A673 (cell line): ENCODE data around the gene KRTAP5-6. TPM values are rescaled to one million over a fixed set of nuclear protein-coding genes. Genes with fewer than 3 reads are reported as not detected.

Experiments
- BruUV-seq: library from RNA; stranded (reverse); fragments of 400-500 nt; replicated peaks from 2 replicates; lab custom pipeline; 2021; lab: Mats Ljungman, UMichigan
- CTCF ChIA-PET: fragments of 300-600 bp; sonication (Branson Sonifier 250); formaldehyde crosslinking; loops from one replicate; lab custom pipeline; 2022; ENCODE audit warnings: antibody characterized with exemption; lab: Charles Lee
- POLR2A ChIA-PET: fragments of 300-600 bp; sonication (Branson Sonifier 250); formaldehyde crosslinking; loops from one replicate; lab custom pipeline; 2022; ENCODE audit warnings: antibody characterized with exemption; ENCODE audit not compliant: low non-redundant PET; lab: Charles Lee
- DNase-seq: peaks from one replicate; pipeline ENCODE4 v3.0.0-alpha.2; 2015; ENCODE audit warnings: low spot score
- H3K27ac ChIP-seq: fragments of 200-600 bp; sonication (generic); 2 replicates; pipeline ENCODE4 v1.5.1; 2016; ENCODE audit warnings: mixed run types, low read depth, mild to moderate bottlenecking, mixed read lengths, antibody characterized with exemption, low read length; ENCODE audit not compliant: poor library complexity, severe bottlenecking
- H3K27me3 ChIP-seq: fragments of 200-600 bp; sonication (generic); replicated peaks from 2 replicates; pipeline ENCODE4 v1.6.1; 2017; ENCODE audit warnings: mixed run types, low read depth, mild to moderate bottlenecking, mixed read lengths, antibody characterized with exemption, low read length; ENCODE audit not compliant: insufficient read depth, poor library complexity
- H3K36me3 ChIP-seq: fragments of 200-600 bp; sonication (generic); 2 replicates; pipeline ENCODE4 v1.6.1; 2016; ENCODE audit warnings: mixed run types, mild to moderate bottlenecking, mixed read lengths, antibody characterized with exemption, low read length; ENCODE audit not compliant: insufficient read depth, poor library complexity, severe bottlenecking
- H3K4me1 ChIP-seq: fragments of 200-600 bp; sonication (generic); 2 replicates; pipeline ENCODE4 v1.6.1; 2017; ENCODE audit warnings: mixed run types, mild to moderate bottlenecking, mixed read lengths, antibody characterized with exemption, low read length; ENCODE audit not compliant: insufficient read depth, poor library complexity, severe bottlenecking
- H3K4me3 ChIP-seq: fragments of 200-600 bp; sonication (generic); 2 replicates; pipeline ENCODE4 v1.5.1; 2016; ENCODE audit warnings: low read depth, mixed run types, mild to moderate bottlenecking, mixed read lengths, low read length; ENCODE audit not compliant: poor library complexity, severe bottlenecking
- H3K9me3 ChIP-seq: fragments of 200-600 bp; sonication (generic); 2 replicates; pipeline ENCODE4 v1.6.1; 2016; ENCODE audit warnings: mixed run types, low read depth, mild to moderate bottlenecking, mixed read lengths, antibody characterized with exemption, low read length; ENCODE audit not compliant: poor library complexity, severe bottlenecking
- CTCF ChIP-seq: fragments of 300-800, 200-600 bp; sonication (generic); conservative IDR thresholded peaks from 2 replicates; pipeline ENCODE4 v1.5.1; 2017; ENCODE audit warnings: low read depth, mild to moderate bottlenecking, antibody characterized with exemption, low read length, moderate library complexity, mixed read lengths
- EZH2 ChIP-seq: fragments of 200-600 bp; sonication (generic); IDR thresholded peaks from 2 replicates; pipeline ENCODE4 v1.6.1; 2017; ENCODE audit warnings: borderline replicate concordance, low read depth, mild to moderate bottlenecking, mixed read lengths, antibody characterized with exemption, low read length; ENCODE audit not compliant: poor library complexity, severe bottlenecking
- intact Hi-C: fragments of 100-400 bp; cut with micrococcal nuclease; formaldehyde crosslinking; loops from one replicate; pipeline ENCODE4 v1.10.0; 2022; ENCODE audit not compliant: unreplicated experiment
- total RNA-seq: library from RNA; stranded (reverse); gene quantifications from 2 replicates; pipeline ENCODE4 v1.2.3, GENCODE V29; 2021

KRTAP5-6 gene
- total RNA-seq, 1 experiment from 2014 or later = not detected

DNA sequence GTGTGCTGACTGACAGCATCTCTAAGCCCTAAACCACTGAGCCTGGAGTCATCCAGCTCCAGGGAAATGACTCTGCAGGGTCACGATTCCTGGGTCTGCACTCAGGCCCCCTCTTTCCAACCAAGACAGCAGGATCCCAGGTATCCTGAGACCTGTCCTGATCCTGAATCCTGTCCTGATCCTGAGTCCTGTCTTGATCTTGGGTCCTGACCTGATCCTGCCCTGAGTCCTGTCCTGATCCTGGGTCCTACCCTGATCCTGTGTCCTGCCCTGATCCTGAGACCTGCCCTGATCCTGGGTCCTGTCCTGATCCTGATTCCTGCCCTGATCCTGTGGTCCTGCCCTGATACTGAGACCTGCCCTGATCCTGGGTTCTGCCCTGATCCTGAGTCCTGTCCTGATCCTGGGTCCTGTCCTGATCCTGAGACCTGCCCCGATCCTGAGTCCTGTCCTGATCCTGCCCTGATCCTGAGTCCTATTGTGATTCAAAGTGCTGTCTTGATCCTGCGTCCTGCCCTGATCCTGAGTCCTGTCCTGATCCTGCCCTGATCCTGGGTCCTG, 1.4 kb upstream of the KRTAP5-6 start:
- Histone ChIP-seq H3K27me3 (no peaks in the 10 kb centered on the region), H3K4me1 (no peaks in the 10 kb centered on the region), H3K9me3 (no peaks in the 10 kb centered on the region), H3K4me3 (no peak overlapping the region), H3K36me3 (no peaks in the 10 kb centered on the region), H3K27ac (no peak overlapping the region)
- POLR2A ChIA-PET = interaction anchor here (0.6 kb wide), 1 partner anchor 328 kb away, joined by 3 read pairs; no protein-coding TSS in a partner anchor
- TF ChIP-seq CTCF (no peak), EZH2 (no peak)
- BruUV-seq = no TSS peak
- CTCF ChIA-PET = no interaction called here
- no peak for DNase-seq
- intact Hi-C loops = loop anchor here (2.0 kb wide), 1 partner anchor 455 kb away; no protein-coding TSS in a partner anchor

DNA sequence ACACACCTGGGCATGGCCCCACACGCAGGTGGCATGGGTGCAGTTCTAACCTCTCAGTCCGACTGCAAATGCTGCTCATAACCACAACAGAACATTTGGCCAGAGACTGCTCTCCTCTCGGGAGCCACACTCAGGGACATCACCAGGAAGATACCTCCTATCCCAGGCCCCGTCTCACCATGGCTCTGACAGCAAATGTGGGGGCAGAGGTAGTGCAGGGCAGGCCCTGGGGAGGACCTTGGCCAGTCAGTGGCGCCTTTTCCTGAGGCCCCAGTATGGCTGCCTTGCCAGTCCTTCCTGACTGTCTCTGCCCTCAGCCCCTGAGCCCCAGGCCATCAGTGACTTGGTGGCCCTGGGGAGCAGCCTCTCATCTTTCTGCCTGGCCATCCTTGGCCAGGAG, 2.8 kb downstream of the KRTAP5-6 start:
- no peak for TF ChIP-seq CTCF
- TF ChIP-seq EZH2 = no peak
- intact Hi-C loops = no loop called here
- no TSS peak for BruUV-seq
- ChIA-PET POLR2A (no interaction called here), CTCF (no interaction called here)
- Histone ChIP-seq H3K36me3 (no peaks in the 10 kb centered on the region), H3K4me1 (no peaks in the 10 kb centered on the region), H3K9me3 (no peaks in the 10 kb centered on the region), H3K4me3 (no peak overlapping the region), H3K27ac (no peak overlapping the region), H3K27me3 (no peaks in the 10 kb centered on the region)
- DNase-seq = no peak

GRCh38 chr11:1701091-1701807, 4.3 kb downstream of the KRTAP5-6 start:
- Histone ChIP-seq H3K27me3 (no peaks in the 10 kb centered on the region), H3K27ac (no peak overlapping the region), H3K4me3 (no peak overlapping the region), H3K36me3 (no peaks in the 10 kb centered on the region), H3K9me3 (no peaks in the 10 kb centered on the region), H3K4me1 (no peaks in the 10 kb centered on the region)
- intact Hi-C loops = no loop called here
- CTCF ChIA-PET = no interaction called here
- TF ChIP-seq CTCF = no peak
- TF ChIP-seq EZH2 = no peak
- no TSS peak for BruUV-seq
- POLR2A ChIA-PET = no interaction called here
- peak; percentile 63 for DNase-seq
